Esophagus squamous epithelium (tissue), 4 donors: ENCODE measurements around the gene SPIB.

ENCODE experiments used
- POLR2A ChIP-seq, 4 donors: fragments of 450-650 bp; IDR thresholded peaks; one replicate each; pipeline ENCODE4 v1.6.1; 2017; ENCODE audit warnings: antibody characterized with exemption in 4 of 4, mild to moderate bottlenecking in 4 of 4, moderate library complexity in 3 of 4
- TF ChIP-seq, protein P1 (sequence below), 6 experiments: fragments of 450-650 bp in 4 of 6; fragments of 200-600 bp in 2 of 6; sonication (generic) in 2 of 6; IDR thresholded peaks; one replicate each; pipeline ENCODE4 v1.5.1; 2016 to 2019; ENCODE audit warnings: antibody characterized with exemption in 6 of 6, mild to moderate bottlenecking in 4 of 6, moderate library complexity in 4 of 6

DNA sequence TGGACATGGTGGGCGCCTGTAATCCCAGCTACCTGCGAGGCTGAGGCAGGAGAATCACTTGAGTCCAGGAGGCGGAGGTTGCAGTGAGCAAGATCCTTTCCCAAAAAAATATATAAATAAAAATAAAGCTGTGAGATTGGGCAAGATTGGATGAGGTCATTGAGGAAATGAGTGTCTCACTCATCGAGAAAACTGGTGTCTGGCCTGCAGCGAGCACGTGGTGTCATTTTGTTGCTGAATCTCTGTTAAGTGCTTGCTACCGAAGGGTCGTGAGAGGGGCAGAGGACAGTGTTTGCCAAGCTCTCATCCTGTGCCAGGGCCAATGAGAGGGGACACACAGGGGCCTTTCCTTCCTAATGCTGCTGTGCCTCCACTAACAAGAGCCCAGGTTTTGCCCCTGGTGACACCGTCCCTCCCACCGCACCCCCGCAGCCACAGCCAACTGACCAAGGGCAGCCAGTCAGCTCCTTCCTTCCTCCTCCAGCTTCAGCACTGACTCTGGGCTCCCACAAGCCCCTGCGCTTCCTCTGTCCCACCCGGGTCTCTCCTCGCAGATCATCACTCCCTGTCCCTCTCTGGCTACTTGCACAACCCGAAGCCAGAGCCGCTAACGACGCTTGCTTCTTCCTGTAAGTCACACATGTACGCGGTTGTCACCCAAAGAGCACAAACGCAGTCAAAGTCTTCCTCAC lies 31.4 kb upstream of the SPIB start:
- TF ChIP-seq, protein P1, sequence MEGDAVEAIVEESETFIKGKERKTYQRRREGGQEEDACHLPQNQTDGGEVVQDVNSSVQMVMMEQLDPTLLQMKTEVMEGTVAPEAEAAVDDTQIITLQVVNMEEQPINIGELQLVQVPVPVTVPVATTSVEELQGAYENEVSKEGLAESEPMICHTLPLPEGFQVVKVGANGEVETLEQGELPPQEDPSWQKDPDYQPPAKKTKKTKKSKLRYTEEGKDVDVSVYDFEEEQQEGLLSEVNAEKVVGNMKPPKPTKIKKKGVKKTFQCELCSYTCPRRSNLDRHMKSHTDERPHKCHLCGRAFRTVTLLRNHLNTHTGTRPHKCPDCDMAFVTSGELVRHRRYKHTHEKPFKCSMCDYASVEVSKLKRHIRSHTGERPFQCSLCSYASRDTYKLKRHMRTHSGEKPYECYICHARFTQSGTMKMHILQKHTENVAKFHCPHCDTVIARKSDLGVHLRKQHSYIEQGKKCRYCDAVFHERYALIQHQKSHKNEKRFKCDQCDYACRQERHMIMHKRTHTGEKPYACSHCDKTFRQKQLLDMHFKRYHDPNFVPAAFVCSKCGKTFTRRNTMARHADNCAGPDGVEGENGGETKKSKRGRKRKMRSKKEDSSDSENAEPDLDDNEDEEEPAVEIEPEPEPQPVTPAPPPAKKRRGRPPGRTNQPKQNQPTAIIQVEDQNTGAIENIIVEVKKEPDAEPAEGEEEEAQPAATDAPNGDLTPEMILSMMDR (IDR thresholded peaks at IDR 0.05) = no peak
- no peak for TF ChIP-seq POLR2A (IDR thresholded peaks at IDR 0.05)
